Measurements from ENCODE around the gene KBTBD13.
"Not testable (repeated sequence)": the region's sequence is repeated elsewhere in the genome, so short reads cannot be mapped to it uniquely, and the experiment has no call there.

KBTBD13 gene

DNA sequence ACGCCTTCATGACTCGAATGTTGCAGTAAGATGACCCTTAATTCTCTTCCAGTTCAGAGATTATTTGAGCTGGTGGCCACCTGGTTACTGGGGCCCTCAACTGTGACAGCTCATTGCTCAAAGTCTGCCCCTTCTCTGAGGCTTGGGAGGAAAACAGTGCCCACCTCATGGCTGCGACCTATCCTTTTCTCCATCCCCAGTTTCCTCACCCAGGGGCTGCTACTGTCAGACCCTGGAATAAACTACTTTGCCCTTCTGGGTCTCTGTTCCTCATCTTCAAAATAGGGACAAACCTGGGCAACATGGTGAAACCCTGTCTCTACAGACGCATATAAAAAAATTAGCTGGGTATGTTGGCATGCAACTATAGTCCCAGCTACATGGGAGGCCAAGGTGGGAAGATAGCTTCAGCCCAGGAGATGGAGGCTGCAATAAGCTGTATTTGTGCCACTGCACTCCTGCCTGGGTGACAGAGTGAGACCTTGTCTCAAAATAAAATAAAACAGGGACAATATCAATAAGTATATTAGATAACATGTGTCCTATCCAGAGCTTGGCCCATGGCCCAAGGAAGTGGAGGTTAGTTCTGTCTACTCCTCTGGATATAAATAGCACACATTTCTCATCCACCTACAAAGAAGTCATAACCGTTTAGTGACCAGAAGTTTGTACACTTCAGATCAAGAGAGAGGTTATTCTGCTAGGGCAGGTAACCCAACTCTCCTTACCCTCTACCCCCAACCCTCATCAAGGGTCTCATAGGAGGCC lies 6.6 kb upstream of the KBTBD13 start:
- no peak for DNase-seq (ENCODE audit: low spot score)

DNA sequence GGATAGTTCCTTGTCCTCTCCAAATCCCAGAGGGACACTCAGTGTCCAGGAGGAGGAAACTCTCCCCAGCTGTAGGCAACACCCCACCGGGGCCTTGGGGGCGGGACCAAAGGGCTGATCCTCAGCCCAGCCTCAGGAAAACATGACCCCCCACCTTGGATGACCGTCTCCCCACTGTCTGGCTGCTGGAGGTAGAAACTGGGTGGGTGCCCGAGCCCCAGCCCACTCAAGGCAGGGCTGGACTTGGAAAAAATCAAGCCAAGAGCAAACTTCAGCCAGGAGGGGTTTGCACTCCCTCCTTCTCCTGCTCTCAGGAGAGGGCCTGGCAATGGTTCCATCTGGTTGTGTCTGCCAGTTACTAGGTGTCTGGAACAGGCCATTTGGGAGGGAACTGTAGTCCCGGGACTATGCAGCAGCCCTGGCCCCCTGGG lies 5.2 kb upstream of the KBTBD13 start:
- no peak for DNase-seq (ENCODE audit: low spot score)

DNA sequence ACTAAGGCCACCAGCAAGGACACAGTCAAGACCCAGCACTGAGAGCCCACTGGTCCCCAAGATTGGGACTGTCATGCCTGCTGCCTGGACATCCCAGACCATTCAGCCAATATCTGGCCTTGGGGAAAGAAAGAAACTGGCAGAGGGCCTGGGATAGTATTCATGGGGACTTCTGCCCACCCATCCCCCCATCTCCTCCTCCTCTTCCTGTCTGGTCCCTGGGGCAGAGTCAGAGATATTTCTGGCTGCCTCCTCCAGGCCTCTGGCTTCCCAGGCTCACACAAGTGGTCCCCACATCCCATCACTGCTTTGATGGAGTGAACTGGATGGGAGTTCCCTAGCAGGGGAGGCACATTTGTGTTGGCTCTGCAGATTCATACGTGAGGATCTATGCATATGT lies 4.5 kb upstream of the KBTBD13 start:
- DNase-seq (ENCODE audit: low spot score) = no peak

DNA sequence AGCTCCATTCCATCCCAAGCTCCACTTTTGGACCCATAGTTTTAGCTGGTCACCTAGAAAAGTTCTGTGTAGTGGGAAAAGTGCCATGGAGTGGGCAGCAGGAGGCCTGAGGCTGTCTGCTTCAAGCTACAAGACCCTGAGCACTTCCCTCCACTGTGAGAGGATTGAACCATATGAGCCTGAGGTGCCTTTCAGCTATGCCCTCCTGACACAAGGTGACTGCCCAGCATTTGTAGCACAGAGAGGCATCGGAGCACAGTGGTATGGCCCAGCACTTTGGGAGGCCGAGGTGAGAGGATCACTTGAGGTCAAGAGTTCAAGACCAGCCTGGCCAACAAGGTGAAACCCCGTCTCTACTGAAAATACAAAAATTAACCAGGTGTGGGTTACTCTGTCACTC lies 3.9 kb upstream of the KBTBD13 start:
- DNase-seq (ENCODE audit: low spot score) = no peak

DNA sequence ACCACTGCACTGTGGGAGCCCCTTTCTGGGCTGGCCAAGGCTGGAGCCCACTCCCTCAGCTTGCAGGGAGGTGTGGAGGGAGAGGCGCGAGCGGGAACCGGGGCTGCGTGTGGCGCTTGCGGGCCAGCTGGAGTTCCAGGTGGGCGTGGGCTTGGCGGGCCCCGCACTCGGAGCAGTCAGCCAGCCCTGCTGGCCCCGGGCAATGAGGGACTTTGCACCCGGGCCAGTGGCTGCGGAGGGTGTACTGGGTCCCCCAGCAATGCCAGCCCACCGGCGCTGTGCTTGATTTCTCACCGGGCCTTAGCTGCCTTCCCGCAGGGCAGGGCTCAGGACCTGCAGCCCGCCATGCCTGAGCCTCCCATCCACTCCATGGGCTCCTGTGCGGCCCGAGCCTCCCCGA lies 1.6 kb upstream of the KBTBD13 start:
- not testable (repeated sequence) for DNase-seq (ENCODE audit: low spot score)

DNA sequence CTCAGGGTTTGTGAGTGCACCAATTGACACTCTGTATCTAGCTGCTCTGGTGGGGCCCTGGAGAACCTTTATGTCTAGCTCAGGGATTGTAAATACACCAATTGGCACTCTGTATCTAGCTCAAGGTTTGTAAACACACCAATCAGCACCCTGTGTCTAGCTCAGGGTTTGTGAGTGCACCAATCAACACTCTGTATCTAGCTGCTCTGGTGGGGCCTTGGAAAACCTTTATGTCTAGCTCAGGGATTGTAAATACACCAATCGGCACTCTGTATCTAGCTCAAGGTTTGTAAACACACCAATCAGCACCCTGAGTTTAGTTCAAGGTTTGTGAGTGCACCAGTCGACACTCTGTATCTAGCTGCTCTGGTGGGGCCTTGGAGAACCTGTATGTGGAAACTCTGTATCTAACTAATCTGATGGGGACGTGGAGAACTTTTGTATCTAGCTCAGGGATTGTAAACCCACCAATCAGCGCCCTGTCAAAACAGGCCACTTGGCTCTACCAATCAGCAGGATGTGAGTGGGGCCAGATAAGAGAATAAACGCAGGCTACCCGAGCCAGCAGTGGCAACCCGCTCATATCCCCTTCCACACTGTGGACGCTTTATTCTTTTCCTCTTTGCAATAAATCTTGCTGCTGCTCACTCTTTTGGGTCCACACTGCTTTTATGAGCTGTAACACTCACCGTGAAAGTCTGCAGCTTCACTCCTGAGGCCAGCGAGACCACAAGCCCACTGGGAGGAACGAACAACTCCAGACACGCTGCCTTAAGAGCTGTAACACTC lies 745 bp upstream of the KBTBD13 start:
- not testable (repeated sequence) for DNase-seq (ENCODE audit: low spot score)

DNA sequence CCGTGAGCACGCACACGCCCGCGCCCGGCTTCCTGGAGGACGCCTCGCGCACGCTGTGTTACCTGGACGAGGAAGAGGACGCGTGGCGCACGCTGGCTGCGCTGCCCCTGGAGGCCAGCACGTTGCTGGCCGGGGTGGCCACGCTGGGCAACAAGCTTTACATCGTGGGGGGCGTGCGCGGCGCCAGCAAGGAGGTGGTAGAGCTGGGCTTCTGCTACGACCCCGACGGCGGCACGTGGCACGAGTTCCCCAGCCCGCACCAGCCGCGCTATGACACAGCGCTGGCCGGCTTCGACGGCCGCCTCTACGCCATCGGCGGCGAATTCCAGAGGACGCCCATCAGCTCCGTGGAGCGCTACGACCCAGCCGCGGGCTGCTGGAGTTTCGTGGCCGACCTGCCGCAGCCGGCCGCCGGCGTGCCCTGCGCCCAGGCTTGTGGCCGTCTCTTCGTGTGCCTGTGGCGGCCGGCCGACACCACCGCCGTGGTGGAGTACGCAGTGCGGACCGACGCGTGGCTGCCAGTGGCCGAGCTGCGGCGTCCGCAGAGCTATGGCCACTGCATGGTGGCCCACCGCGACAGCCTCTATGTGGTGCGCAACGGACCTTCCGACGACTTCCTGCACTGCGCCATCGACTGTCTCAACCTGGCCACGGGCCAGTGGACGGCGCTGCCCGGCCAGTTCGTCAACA lies 890 bp downstream of the KBTBD13 start:
- no peak for DNase-seq (ENCODE audit: low spot score)

DNA sequence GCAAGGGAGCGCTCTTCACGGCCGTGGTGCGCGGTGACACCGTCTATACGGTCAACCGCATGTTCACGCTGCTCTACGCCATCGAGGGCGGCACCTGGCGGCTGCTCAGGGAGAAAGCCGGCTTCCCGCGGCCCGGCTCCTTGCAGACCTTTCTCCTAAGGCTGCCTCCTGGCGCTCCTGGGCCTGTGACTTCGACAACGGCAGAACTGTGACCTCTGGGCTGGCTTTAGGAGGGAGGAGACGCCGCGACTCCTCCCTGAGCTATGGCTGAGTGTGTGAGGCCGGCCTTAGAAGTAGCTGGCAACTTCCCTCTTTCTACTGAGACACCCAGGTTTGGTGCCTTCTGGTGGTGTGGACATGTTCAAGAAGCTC lies 1.4 kb downstream of the KBTBD13 start:
- no peak for DNase-seq (ENCODE audit: low spot score)

DNA sequence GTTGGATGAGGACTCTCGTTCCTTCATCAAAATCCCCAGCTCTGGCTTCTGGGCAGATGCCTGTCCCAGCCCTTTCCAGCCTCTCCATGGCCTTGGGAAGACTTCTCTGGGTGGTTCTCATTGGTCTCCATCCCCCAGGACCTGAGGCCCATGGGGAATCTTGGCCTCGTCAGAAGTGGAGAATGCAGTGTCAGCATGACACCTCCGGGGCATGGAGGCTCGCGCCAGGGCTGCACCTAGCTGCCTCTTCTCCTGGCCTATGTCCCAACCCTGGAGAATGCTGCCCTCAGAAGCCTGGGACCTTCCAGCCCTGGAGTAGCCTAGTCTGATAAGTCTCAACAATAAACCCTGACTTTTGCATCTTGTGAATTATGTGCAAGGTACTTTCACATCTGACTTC lies 3.0 kb downstream of the KBTBD13 start:
- no peak for DNase-seq (ENCODE audit: low spot score)

DNA sequence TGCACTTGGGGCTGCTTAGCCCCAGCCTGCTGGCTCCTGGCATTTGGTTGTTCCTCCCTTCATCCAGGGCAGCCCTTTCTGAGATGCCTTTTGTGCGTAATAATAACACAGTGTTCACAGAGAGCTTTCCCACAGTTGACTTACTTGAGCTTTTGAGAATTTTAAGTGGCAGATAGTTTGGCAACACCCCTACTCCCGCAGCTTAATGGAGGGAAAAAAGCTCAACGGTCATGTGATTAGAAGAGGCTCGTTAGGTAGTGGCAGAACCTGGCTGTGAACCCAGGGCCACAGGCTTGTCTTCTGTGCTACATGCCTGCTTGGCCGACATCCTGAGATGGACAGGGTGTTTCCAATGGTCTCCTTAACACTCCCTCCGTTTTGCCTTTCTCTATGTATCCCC lies 4.7 kb downstream of the KBTBD13 start:
- DNase-seq (ENCODE audit: low spot score) = no peak

DNA sequence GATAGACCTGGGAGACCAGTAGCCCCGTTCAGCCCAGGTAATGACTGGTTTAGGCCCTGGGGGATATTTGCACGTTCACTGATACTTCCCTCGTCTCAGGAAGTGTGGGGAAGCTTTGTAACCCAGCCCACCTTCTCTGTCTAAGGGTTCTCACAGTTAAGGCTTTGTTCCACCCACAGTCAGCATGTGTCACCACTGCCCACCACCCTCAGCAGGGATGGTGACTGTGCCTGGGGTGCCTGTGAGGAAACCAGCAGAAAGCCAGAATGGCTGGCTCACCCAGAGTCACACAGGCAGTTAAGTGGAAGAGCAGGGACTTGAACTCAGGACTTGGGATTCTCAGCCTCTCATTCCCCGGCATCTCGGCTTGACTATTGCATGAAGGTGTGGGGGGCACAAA lies 5.2 kb downstream of the KBTBD13 start:
- no peak for DNase-seq (ENCODE audit: low spot score)

DNA sequence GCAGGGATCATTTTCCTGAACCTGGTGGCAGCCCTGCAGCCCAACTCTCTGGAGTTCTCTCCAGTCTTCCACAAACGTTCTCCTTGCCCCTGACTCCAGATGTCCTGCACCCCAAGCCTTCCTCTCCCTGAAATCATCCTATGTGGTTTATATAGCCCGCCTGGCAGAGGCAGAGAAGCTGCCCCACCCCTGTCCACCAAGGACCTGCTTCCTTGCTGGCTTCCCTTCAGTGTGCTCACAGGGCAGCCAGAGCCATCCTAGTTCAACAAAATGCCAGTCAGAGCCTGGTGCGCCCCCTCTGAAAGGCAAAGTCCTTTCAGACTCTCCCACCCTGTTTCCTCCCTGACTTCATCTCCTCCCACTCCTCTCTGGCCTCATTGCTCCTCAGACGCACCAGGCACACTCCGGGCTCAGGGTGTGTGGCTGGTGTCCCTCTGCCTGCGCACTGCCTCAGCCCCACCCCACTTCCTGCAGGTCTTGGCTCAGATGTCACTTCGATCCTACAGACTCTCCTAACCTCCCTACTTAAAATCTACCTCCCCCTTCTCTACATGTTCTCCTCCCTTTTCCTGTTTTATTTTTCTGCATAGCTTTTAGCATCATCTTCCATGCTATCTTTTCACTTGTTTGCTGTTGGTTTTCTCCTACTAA lies 5.9 kb downstream of the KBTBD13 start:
- no peak for DNase-seq (ENCODE audit: low spot score)

DNA sequence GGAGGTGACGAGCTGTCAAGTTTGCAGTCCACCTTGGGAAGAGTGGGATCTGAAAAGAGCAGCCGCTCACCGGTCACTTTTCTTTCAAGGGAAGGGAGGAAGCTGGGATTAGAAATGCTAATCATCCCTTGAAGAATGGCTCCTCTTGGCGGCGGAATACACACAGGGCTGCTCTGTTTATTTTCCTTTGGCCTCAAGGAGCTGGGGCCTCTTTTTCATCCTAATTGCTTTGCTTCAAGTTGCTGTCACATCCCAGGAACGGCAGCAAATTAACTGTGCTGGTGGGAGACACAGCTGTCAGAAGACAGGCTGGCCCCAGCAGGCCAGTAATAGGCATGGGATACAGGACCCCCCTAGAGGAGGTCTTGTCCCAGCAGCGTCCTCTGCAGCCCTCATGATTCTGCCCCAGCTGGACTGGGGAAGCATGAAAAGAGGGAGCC lies 6.7 kb downstream of the KBTBD13 start:
- no peak for DNase-seq (ENCODE audit: low spot score)

DNA sequence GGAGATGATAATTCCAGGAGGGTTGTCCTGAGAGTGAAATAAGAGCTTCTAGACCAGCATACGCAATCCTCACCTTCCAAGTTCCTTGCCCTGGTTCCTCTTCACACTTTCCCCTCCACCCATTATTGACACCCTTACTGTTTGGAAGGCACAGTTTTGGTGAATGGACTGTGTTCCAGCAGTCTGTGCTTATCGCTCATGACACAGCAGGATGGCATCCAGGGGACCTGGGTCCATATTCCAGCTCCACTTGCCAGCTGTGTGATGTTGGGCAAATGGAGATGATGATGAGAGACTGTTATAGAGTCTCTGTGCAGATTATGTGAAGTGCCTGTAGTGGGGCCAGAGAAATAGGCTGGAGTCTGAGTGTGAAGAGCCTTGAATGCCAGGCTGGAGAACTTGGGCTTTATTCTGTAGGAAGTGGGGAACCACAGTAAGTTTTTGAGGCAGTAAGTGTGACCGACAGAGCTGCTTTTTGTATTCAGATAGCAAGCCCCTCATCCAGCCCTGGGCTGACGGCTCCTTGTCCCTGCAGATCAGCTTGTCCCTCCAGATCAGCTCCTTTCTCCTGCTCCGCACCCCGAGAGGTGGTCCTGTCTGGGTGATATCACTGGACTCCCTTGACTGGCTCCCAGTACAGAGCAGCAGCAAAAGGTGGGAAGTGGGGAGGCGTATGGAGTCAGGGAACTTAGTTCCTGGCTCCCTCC lies 8.1 kb downstream of the KBTBD13 start:
- no peak for DNase-seq (ENCODE audit: low spot score)

DNA sequence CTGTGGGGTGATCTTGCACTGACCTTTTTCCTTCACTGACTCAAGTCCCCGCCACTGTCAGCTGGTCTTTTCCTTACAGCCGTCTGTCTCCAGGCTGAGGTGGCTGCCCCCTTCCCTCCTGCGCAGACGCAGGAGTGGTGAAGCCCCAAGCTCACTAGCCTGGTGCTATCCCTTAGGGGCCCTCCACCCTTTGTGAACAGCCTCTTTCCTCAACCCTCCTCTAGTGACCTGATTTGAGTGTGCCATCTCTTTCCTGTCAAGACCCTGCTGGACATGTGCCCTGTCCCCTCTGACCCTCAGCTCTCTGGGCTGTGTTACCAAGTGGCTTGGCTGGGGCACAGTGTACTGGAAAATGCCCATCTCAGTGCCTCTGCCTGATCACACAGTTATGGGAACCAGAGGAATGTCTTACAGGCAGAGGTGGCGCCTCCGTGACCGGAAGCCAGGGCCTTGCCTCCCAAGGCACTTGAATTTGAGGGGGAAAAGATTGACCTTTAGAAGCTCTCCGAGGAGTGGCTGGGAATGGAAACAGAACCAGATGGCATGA lies 8.7 kb downstream of the KBTBD13 start:
- DNase-seq (ENCODE audit: low spot score) = no peak

DNA sequence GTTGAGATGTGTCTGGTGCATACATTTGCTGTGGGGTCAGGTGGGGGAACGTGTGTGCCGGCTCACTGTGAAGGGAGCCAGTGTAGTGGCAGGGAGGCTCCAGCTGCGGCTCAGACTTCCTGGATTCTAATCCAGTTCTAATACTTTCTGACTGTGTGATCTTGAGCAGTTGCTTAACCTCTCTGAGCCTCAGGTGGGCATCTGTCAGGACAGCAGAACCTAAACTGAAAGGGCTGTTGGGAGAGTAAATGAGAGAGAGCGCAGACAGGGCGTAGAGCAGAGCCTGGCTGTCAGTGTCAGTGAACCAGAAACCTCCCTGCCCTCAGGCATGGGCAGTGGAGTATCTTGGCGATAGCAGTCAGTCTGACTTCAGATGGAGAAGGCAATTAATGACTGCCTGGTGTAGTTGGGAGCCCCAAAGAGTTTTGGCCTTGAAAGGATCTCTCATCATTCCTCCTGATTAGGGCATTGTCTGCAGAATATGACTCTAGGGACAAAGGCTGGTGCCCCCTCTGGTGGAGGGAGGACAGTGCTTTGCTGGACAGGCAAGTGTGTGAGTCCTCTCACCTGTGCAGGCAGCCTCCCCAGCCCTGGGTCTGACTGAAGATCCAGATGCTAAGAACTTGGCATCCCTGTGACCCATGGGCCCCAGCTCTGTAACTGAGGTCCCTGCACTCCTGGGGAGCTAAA lies 9.6 kb downstream of the KBTBD13 start:
- no peak for DNase-seq (ENCODE audit: low spot score)

DNA sequence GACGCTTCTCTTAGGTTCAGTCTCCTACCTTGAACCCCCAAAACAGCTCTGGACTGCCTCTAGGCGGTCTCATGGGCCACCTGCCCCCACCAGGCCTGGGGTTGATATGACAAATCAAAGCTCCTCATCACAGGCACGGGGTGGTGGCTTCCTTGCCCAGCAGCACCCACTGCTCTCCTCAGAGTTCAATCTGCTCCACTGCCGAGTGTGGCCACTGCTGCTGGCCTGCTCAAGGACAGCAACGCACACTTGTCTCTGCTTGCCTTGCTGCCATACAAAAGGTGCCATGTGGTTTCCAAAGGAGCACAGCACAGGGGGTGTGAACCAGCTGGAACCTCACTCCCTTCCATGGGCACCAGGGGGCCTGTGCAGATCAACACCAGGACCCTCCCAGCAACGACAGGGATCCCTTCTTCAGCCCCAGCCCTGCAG lies 10.2 kb downstream of the KBTBD13 start:
- no peak for DNase-seq (ENCODE audit: low spot score)

DNA sequence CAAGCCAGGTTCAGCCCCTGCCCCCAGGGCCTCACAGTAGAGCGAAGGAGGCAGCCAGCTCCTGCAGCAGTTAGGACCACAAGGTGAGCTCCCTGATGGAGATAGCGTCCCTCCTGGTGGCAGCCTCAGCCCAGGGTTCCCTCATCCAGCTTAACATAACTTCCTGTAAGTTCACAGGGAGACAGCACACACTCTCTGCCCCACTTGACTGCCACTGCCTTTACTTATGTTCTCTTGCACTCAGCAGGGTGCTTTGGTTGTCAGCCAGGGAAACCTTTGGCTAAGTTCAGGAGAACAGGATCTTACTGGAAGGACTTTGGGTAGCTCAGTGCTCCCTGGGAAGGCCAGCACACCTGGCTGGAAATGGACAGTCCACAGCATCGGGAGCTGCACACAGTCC lies 10.9 kb downstream of the KBTBD13 start:
- DNase-seq (ENCODE audit: low spot score) = no peak

DNA sequence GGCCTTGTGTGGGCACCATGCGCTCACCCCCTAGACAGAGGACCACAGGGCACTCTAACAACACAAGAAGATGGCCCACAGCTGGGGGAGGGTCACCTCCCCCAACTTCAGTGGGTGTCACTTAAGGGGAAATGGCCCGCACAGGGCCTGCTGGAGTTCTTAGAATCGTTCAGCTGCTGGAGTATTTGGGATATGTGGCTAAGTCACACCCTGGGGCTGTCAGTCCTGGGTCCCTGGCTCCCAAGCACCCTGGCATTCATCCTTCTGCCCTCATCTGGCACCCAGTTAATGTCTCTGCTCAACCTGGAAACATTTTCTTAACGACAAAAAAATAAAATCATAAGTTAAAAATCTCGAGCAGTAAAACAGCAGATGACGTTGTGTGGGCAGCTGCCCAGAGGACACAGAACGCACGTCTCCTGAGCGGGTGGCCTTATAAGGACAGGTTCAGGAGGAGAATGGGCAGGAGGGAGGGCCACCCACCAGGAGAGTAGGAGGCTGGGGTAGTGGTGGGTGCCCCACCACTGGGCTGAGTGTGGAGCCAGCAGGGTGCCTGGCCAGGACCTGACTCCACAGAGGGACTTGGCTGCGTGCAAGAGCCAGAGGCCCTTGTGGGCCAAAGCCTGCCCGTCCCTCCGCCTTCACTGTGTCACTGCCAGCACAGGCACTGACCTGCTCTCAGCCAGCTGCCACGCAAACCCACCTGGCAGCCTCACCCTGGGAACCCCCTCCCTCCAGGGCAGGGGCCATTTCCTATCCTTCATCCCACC lies 11.5 kb downstream of the KBTBD13 start:
- DNase-seq (ENCODE audit: low spot score) = no peak

DNA sequence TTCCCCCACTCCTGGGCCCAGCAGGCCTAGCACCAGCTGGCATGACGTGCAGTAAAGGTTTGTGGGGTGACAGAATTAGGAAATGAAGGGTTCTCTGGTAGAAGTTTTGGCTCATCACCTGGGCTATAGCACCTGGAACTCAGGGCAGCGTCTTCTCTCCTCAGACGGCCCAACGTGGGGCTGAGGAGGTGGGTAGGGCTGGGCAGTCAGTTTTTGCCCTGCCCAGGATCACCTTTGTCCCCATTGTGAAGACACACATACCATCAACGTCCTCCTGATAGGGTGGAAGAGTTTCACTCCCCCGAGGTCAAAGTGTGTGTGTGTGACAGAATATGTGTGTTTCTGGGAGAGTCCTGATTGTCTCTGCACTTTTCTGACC lies 12.1 kb downstream of the KBTBD13 start:
- no peak for DNase-seq (ENCODE audit: low spot score)

Measured in hematopoietic multipotent progenitor cell treated with erythropoietin and hydrocortisone succinate and interleukin-3 and kit ligand, for 17 days (in vitro differentiated cells).